Epidermal melanocyte (primary cell): ENCODE measurements around the gene SYT1.
"Not testable (repeated sequence)": the region's sequence is repeated elsewhere in the genome, so short reads cannot be mapped to it uniquely, and the experiment has no call there.

Experiments used
- DNase-seq: peaks from one replicate; pipeline ENCODE4 v3.0.0; 2011; ENCODE audit warnings: low spot score; ENCODE audit not compliant: insufficient read length

Gene SYT1

GRCh38 chr12:79210403-79210802 lies 345.8 kb downstream of the SYT1 start:
- not testable (repeated sequence) for DNase-seq

- DNase-seq, result no peak
These were observed 352.7 kb downstream of the SYT1 start for GRCh38 chr12:79217306-79217705.

- no peak for DNase-seq
These were observed 358.6 kb downstream of the SYT1 start for GRCh38 chr12:79223210-79223609.

- no peak for DNase-seq
These were observed 359.2 kb downstream of the SYT1 start for GRCh38 chr12:79223761-79224160.

- DNase-seq, result no peak
These were observed 362.5 kb downstream of the SYT1 start for GRCh38 chr12:79227091-79227490.

- no peak for DNase-seq
These were observed 363.1 kb downstream of the SYT1 start for GRCh38 chr12:79227646-79228045.

GRCh38 chr12:79233341-79233781 lies 368.8 kb downstream of the SYT1 start:
- no peak for DNase-seq

GRCh38 chr12:79236920-79237319 lies 372.3 kb downstream of the SYT1 start:
- DNase-seq, result no peak

GRCh38 chr12:79238246-79238645 lies 373.7 kb downstream of the SYT1 start:
- no peak for DNase-seq

GRCh38 chr12:79247494-79247893 lies 382.9 kb downstream of the SYT1 start:
- no peak for DNase-seq

GRCh38 chr12:79250186-79250585 lies 385.6 kb downstream of the SYT1 start:
- no peak for DNase-seq

- DNase-seq, result no peak
These were observed 386.6 kb downstream of the SYT1 start for GRCh38 chr12:79250960-79251755.

- no peak for DNase-seq
These were observed 387.9 kb downstream of the SYT1 start for GRCh38 chr12:79252358-79253075.

GRCh38 chr12:79255288-79255687 lies 390.7 kb downstream of the SYT1 start:
- no peak for DNase-seq

- DNase-seq, result no peak
These were observed 396.3 kb downstream of the SYT1 start for GRCh38 chr12:79260923-79261322.

- no peak for DNase-seq
These were observed 398.4 kb downstream of the SYT1 start for GRCh38 chr12:79262938-79263337.

GRCh38 chr12:79266343-79267144 lies 402.0 kb downstream of the SYT1 start:
- no peak for DNase-seq

- no peak for DNase-seq
These were observed 403.0 kb downstream of the SYT1 start for GRCh38 chr12:79267580-79267979.

- DNase-seq, result no peak
These were observed 410.0 kb downstream of the SYT1 start for GRCh38 chr12:79274501-79275064.

GRCh38 chr12:79275631-79276030 lies 411.1 kb downstream of the SYT1 start:
- no peak for DNase-seq

- DNase-seq, result no peak
These were observed 418.8 kb downstream of the SYT1 start for GRCh38 chr12:79283364-79283763.

GRCh38 chr12:79288911-79289310 lies 424.3 kb downstream of the SYT1 start:
- DNase-seq, result no peak
